WTC11 (cell line): ENCODE data around the gene ZNHIT3.

Source experiments
- ATF6 ChIP-seq: sonication (generic); formaldehyde crosslinking; IDR thresholded peaks from 2 replicates; pipeline ENCODE4 v1.8.1; 2023; ENCODE audit warnings: mild to moderate bottlenecking, missing genetic modification reagents
- IRF2 ChIP-seq: sonication (generic); formaldehyde crosslinking; IDR thresholded peaks from 2 replicates; pipeline ENCODE4 v1.8.0; 2022; ENCODE audit warnings: low read depth, missing genetic modification reagents, borderline replicate concordance
- SOX15 ChIP-seq: fragments of 250-450 bp; sonication (Bioruptor Pico); IDR thresholded peaks from 2 replicates; pipeline ENCODE4 v1.9.0; 2021; ENCODE audit warnings: mild to moderate bottlenecking

GRCh38 chr17:36512641-36513040, 26.2 kb downstream of the ZNHIT3 start:
- TF ChIP-seq ATF6 (CRISPR knock-in tag): no peak
- TF ChIP-seq IRF2: no peak
- no peak for TF ChIP-seq SOX15
